H1 (cell line): Measurements from ENCODE around the gene CEL. TPM values are rescaled to one million over a fixed set of nuclear protein-coding genes. Genes with fewer than 3 reads are reported as not detected.

Source experiments
- BRCA1 ChIP-seq: IDR thresholded peaks from 2 replicates; pipeline ENCODE4 v1.6.1; 2012; ENCODE audit warnings: low read depth, low read length, improper control_type of control experiment
- HDAC2 ChIP-seq, 2 experiments: fragments of 300-600 bp in 1 of 2; sonication (generic) in 1 of 2; IDR thresholded peaks; 2 replicates each; pipeline ENCODE4 v1.6.1; 2011 to 2012; ENCODE audit warnings: low read depth in 2 of 2, low read length in 2 of 2, mild to moderate bottlenecking in 2 of 2, moderate library complexity in 2 of 2, borderline replicate concordance in 1 of 2, inconsistent platforms in 1 of 2
- RAD21 ChIP-seq, 2 experiments: IDR thresholded peaks in 1 of 2; conservative IDR thresholded peaks in 1 of 2; 2 replicates each; pipeline ENCODE4 v1.6.1; 2011; ENCODE audit warnings: low read depth in 2 of 2, low read length in 2 of 2, improper control_type of control experiment in 1 of 2, inconsistent platforms in 1 of 2, mild to moderate bottlenecking in 1 of 2, moderate library complexity in 1 of 2
- RNF2 ChIP-seq: fragments of 200-900, 300-1000 bp; sonication (generic); IDR thresholded peaks from 2 replicates; pipeline ENCODE4 v1.7.1; 2016; ENCODE audit warnings: borderline replicate concordance, low read depth, mild to moderate bottlenecking, antibody characterized with exemption, low read length; ENCODE audit not compliant: poor library complexity, severe bottlenecking; ENCODE audit errors: missing control alignments
- SIN3A ChIP-seq, 2 experiments: IDR thresholded peaks in 1 of 2; conservative IDR thresholded peaks in 1 of 2; 2 replicates each; pipeline ENCODE4 v1.6.1; 2011 to 2012; ENCODE audit warnings: low read length in 2 of 2, improper control_type of control experiment in 1 of 2, low read depth in 1 of 2, mild to moderate bottlenecking in 1 of 2
- SIX5 ChIP-seq: IDR thresholded peaks from 2 replicates; pipeline ENCODE4 v1.6.1; 2011; ENCODE audit warnings: mild to moderate bottlenecking, low read depth, low read length
- YY1 ChIP-seq: IDR thresholded peaks from 2 replicates; pipeline ENCODE4 v1.6.1; 2011; ENCODE audit warnings: low read depth, mild to moderate bottlenecking, low read length
- ZNF274 ChIP-seq: IDR thresholded peaks from 2 replicates; pipeline ENCODE4 v1.7.0; 2012; ENCODE audit warnings: low read length, borderline replicate concordance; ENCODE audit errors: extremely low read depth
- polyA plus RNA-seq, 7 experiments: library from polyadenylated mRNA; depleted of rRNA in 3 of 7; stranded (reverse) in 5 of 7; unstranded in 2 of 7; fragments of >200 nt in 5 of 7; fragments of 200-250 nt in 2 of 7; gene quantifications; 1 replicate in 5 of 7; 2 replicates in 1 of 7; 4 replicates in 1 of 7; pipeline versions ENCODE4 v1.2.1 to v1.2.3, GENCODE V29; 2011 to 2013; ENCODE audit warnings: missing spikeins in 2 of 7, mixed read lengths in 2 of 7
- total RNA-seq: library from RNA; stranded (reverse); fragmentation: NEBNext Ultra II Directional; extraction: Animal tissue kit (Norgen Biotek cat#: 25700); gene quantifications from 2 replicates; pipeline ENCODE4 v1.2.1, GENCODE V29; 2021
- TF ChIP-seq, protein P1 (sequence below): IDR thresholded peaks from 2 replicates; pipeline ENCODE4 v1.6.1; 2012; ENCODE audit warnings: inconsistent platforms

CEL gene
- total and polyA plus RNA-seq, 2 of the 8 experiments (the other 6 are each of a cell fraction or from before 2014, with no cell fraction given), result 1.8 to 3.4 TPM

DNA sequence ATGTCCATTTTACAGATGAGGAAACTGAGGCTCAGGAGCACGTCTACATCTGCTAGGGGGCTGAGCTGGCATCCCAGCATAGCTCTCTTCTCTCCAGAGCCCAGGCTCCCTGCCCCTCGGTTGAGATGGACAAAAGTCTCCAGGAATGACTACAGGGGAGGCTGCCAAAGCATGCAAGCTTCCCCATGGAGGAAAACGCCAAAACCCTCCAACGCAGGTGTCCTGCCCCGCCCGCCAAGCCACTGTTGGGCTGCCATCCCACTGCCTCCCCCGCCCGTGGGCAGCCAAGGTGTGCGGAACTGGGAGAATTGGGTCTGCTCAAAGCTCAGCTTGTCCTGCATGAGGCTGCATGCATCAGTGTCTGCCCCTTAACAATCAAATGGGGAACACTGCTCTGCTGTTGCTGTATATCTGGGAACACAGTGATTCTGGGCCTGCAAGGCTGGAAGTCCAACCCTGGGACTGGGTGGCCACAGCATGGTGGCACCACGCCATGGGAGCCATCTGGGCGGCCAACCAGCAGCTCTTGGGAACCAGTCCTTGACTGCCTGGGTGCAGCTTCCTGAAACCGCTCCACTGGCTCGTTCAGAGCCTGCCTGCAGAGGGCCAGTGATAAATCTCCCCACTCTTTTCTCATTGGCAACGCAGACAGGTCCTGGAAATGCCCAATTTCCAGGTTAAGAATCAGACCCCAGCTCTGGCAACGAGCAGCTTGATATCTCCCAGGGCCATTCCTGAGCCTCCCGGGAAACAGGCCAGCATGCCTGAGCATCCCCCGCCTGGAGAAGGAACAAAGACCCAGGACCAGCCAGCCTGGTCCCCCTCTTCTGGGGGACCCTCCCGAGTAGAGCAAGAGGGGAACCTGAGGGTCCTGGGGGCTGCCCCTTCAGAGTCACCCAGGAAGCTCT is 55.7 kb downstream of the CEL start (continued):
- no peak for TF ChIP-seq HDAC2 (IDR thresholded peaks at IDR 0.05; ENCODE audit: borderline replicate concordance in 1 of 2, low read depth in 2 of 2, low read length in 2 of 2)
- no peak for TF ChIP-seq SIN3A (conservative IDR thresholded peaks at IDR 0.05 in 1 of 2, IDR thresholded peaks at IDR 0.05 in 1 of 2; ENCODE audit: low read depth in 1 of 2, low read length in 2 of 2)
- no peak for TF ChIP-seq YY1
- TF ChIP-seq ZNF274, result no peak
- TF ChIP-seq BRCA1, result no peak
- no peak for TF ChIP-seq SIX5
- TF ChIP-seq, protein P1, sequence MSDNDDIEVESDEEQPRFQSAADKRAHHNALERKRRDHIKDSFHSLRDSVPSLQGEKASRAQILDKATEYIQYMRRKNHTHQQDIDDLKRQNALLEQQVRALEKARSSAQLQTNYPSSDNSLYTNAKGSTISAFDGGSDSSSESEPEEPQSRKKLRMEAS, result no peak
- TF ChIP-seq RNF2, result no peak
- TF ChIP-seq RAD21 (IDR thresholded peaks at IDR 0.05 in 1 of 2, conservative IDR thresholded peaks at IDR 0.05 in 1 of 2; ENCODE audit: low read depth in 2 of 2, low read length in 2 of 2), result no peak
- TF ChIP-seq, all 59 proteins: peak for 0
